HepG2 (cell line): ENCODE data around the gene MYO5A.

Experiments
- EP300 ChIP-seq, 3 experiments: sonication (generic) in 1 of 3; formaldehyde crosslinking in 1 of 3; IDR thresholded peaks; 2 replicates each; pipeline versions ENCODE4 v1.5.1 to v1.6.1; 2011 to 2020; ENCODE audit warnings: low read depth in 2 of 3, low read length in 2 of 3, borderline replicate concordance in 1 of 3, improper control_type of control experiment in 1 of 3, mild to moderate bottlenecking in 1 of 3, missing genetic modification reagents in 1 of 3, moderate library complexity in 1 of 3
- HCFC1 ChIP-seq: fragments of 150-350 bp; IDR thresholded peaks from 2 replicates; pipeline ENCODE4 v1.6.1; 2014; ENCODE audit warnings: low read depth, low read length
- HNF4G ChIP-seq, 2 experiments: sonication (generic) in 1 of 2; formaldehyde crosslinking in 1 of 2; IDR thresholded peaks; 2 replicates each; pipeline versions ENCODE4 v1.4.0 to v1.6.1; 2011 to 2020; ENCODE audit warnings: borderline replicate concordance in 2 of 2, low read depth in 2 of 2, mild to moderate bottlenecking in 2 of 2, low read length in 1 of 2, missing genetic modification reagents in 1 of 2, moderate library complexity in 1 of 2
- IRF2 ChIP-seq: IDR thresholded peaks from 2 replicates; pipeline ENCODE4 v1.6.1; 2018; ENCODE audit warnings: missing genetic modification reagents, missing compliant biosample characterization
- MTA3 ChIP-seq: sonication (generic); formaldehyde crosslinking; IDR thresholded peaks from 2 replicates; pipeline ENCODE4 v1.4.0; 2020; ENCODE audit warnings: missing genetic modification reagents
- ZBTB20 ChIP-seq: sonication (generic); formaldehyde crosslinking; IDR thresholded peaks from 2 replicates; pipeline ENCODE4 v1.8.1; 2023; ENCODE audit warnings: missing genetic modification reagents, low read depth, mild to moderate bottlenecking, borderline replicate concordance
- ZBTB42 ChIP-seq: sonication (generic); formaldehyde crosslinking; IDR thresholded peaks from 2 replicates; pipeline ENCODE4 v1.5.0; 2020; ENCODE audit warnings: mild to moderate bottlenecking, missing genetic modification reagents
- ZNF407 ChIP-seq: sonication (generic); formaldehyde crosslinking; IDR thresholded peaks from one replicate; pipeline ENCODE4 v1.5.1; 2020; ENCODE audit warnings: mild to moderate bottlenecking, missing genetic modification reagents; ENCODE audit errors: not compliant biosample characterization

- no peak for TF ChIP-seq HCFC1
- no peak for TF ChIP-seq EP300 (IDR thresholded peaks at IDR 0.05; ENCODE audit: low read depth in 2 of 2, low read length in 2 of 2)
- no peak for TF ChIP-seq EP300 (CRISPR knock-in tag; IDR thresholded peaks at IDR 0.05; ENCODE audit: borderline replicate concordance)
- TF ChIP-seq IRF2, result no peak
- no peak for TF ChIP-seq MTA3
- no peak for TF ChIP-seq HNF4G (IDR thresholded peaks at IDR 0.05; ENCODE audit: borderline replicate concordance, low read depth, low read length)
- TF ChIP-seq HNF4G (CRISPR knock-in tag; IDR thresholded peaks at IDR 0.05; ENCODE audit: borderline replicate concordance, low read depth), result no peak
- TF ChIP-seq ZNF407 (CRISPR knock-in tag), result no peak
- TF ChIP-seq ZBTB42 (CRISPR knock-in tag), result no peak
- TF ChIP-seq ZBTB20, result no peak
Measured at GRCh38 chr15:52291204-52291603, 237.5 kb downstream of the MYO5A start.
